Smooth muscle cell (in vitro differentiated cells): ENCODE measurements around the gene ZNF627. TPM values are rescaled to one million over a fixed set of nuclear protein-coding genes. Genes with fewer than 3 reads are reported as not detected.
A peak's percentile ranks its signal among the peaks of the same experiment; 100 is the strongest.

Experiments
- DNase-seq: peaks from one replicate; lab custom pipeline; 2025; ENCODE audit not compliant: unreplicated experiment; lab: John Stamatoyannopoulos, UW
- H2AFZ ChIP-seq: fragments of 200-600 bp; sonication (generic); 2 replicates; pipeline ENCODE4 v1.6.0; 2016; ENCODE audit warnings: antibody characterized with exemption, low read depth, mild to moderate bottlenecking
- H3F3A ChIP-seq: fragments of 200-600 bp; sonication (generic); 2 replicates; pipeline ENCODE4 v1.6.0; 2017; ENCODE audit warnings: antibody characterized with exemption, low read depth
- H3K27ac ChIP-seq: fragments of 200-600 bp; sonication (generic); 2 replicates; pipeline ENCODE4 v1.5.1; 2016; ENCODE audit warnings: low read depth, mild to moderate bottlenecking
- H3K27me3 ChIP-seq: fragments of 200-600 bp; sonication (generic); 2 replicates; pipeline ENCODE4 v1.6.1; 2016; ENCODE audit warnings: low read depth, mild to moderate bottlenecking
- H3K36me3 ChIP-seq: fragments of 200-600 bp; sonication (generic); 2 replicates; pipeline ENCODE4 v1.5.1; 2016; ENCODE audit warnings: low read depth
- H3K4me1 ChIP-seq: fragments of 200-600 bp; sonication (generic); 2 replicates; pipeline ENCODE4 v1.5.1; 2016; ENCODE audit warnings: low read depth
- H3K4me2 ChIP-seq: fragments of 200-600 bp; sonication (generic); 2 replicates; pipeline ENCODE4 v1.6.0; 2016; ENCODE audit warnings: mild to moderate bottlenecking
- H3K4me3 ChIP-seq: fragments of 200-600 bp; sonication (generic); 2 replicates; pipeline ENCODE4 v1.5.1; 2016; ENCODE audit warnings: mild to moderate bottlenecking
- H3K79me2 ChIP-seq: fragments of 200-600 bp; sonication (generic); 2 replicates; pipeline ENCODE4 v1.6.0; 2016; ENCODE audit warnings: low read depth, mild to moderate bottlenecking
- H3K9ac ChIP-seq: fragments of 200-600 bp; sonication (generic); 2 replicates; pipeline ENCODE4 v1.6.0; 2016; ENCODE audit warnings: low read depth
- H3K9me3 ChIP-seq: fragments of 200-600 bp; sonication (generic); replicated peaks from 2 replicates; pipeline ENCODE4 v1.5.1; 2016; ENCODE audit warnings: low read depth
- H4K20me1 ChIP-seq: fragments of 200-600 bp; sonication (generic); 2 replicates; pipeline ENCODE4 v1.6.0; 2016; ENCODE audit warnings: low read depth
- WGBS: methylation state at CpG from one replicate; pipeline ENCODE4 v1.1.7; 2016; ENCODE audit warnings: low lambda C conversion rate; 5-methylcytosine and 5-hydroxymethylcytosine counted together
- polyA plus RNA-seq: library from polyadenylated mRNA; unstranded; fragments of >200 nt; fragmentation: Nextera tagmentation; extraction: Ambion mirVana; gene quantifications from 2 replicates; pipeline ENCODE4 v1.2.1, GENCODE V29; 2016
- total RNA-seq: library from RNA; depleted of rRNA; stranded (reverse); fragments of >200 nt; gene quantifications from 2 replicates; pipeline ENCODE4 v1.2.3, GENCODE V29; 2014
- TF ChIP-seq, protein P1 (sequence below): fragments of 200-600 bp; sonication (generic); IDR thresholded peaks from 2 replicates; pipeline ENCODE4 v1.5.1; 2017; ENCODE audit warnings: borderline replicate concordance, mild to moderate bottlenecking, antibody characterized with exemption; ENCODE audit not compliant: insufficient read depth, poor library complexity, severe bottlenecking

ZNF627 gene
- total and polyA plus RNA-seq, 2 experiments from 2014 or later, result 10.6 to 24.1 TPM

DNA sequence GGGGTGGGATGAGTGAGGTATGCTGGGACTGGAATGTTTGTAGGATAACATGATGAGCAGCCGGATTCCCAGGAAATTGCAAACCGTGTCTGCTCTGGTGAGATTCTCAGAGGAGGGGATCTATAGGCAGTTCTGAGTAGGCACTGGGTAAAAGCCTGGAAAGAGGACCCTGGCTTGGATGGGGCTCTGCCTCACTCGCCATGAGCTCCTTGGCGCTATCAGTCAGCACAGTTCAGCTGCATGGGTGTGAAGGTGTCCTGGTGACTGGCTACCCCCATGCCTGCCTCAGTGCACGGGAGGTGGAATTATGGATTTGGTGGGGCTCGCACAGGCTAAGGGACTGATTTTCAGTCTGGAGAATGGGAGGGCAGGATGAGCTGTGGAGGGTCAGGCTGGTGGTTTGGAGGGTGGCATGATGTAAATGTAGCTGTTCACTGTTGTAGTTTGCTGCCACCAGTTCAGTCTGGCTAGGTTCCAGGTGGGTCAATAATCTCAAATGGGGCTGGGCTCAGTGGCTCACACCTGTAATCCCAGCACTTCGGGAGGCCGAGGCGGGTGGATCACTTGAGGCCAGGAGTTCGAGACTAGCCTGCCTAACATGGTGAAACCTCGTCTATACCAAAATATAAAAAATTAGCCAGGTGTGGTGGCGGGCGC is 9.2 kb upstream of the ZNF627 start:
- H3K4me2 ChIP-seq, result no peak overlapping the region
- H3K9me3 ChIP-seq, result no peaks in the 10 kb centered on the region
- WGBS, result 79% methylated on average over 13 of the region's 13 CpGs
- H4K20me1 ChIP-seq, result no peaks in the 10 kb centered on the region
- H3K27me3 ChIP-seq, result no peaks in the 10 kb centered on the region
- H2AFZ ChIP-seq, result peak overlapping the region; percentile 7
- no peak overlapping the region for H3K27ac ChIP-seq
- TF ChIP-seq, protein P1, sequence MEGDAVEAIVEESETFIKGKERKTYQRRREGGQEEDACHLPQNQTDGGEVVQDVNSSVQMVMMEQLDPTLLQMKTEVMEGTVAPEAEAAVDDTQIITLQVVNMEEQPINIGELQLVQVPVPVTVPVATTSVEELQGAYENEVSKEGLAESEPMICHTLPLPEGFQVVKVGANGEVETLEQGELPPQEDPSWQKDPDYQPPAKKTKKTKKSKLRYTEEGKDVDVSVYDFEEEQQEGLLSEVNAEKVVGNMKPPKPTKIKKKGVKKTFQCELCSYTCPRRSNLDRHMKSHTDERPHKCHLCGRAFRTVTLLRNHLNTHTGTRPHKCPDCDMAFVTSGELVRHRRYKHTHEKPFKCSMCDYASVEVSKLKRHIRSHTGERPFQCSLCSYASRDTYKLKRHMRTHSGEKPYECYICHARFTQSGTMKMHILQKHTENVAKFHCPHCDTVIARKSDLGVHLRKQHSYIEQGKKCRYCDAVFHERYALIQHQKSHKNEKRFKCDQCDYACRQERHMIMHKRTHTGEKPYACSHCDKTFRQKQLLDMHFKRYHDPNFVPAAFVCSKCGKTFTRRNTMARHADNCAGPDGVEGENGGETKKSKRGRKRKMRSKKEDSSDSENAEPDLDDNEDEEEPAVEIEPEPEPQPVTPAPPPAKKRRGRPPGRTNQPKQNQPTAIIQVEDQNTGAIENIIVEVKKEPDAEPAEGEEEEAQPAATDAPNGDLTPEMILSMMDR, result no peak
- H3K9ac ChIP-seq, result no peak overlapping the region
- H3K4me3 ChIP-seq, result no peak overlapping the region
- no peak for DNase-seq
- no peaks in the 10 kb centered on the region for H3F3A ChIP-seq
- no peaks in the 10 kb centered on the region for H3K4me1 ChIP-seq
- no peaks in the 10 kb centered on the region for H3K36me3 ChIP-seq
- no peaks in the 10 kb centered on the region for H3K79me2 ChIP-seq

- Histone ChIP-seq H3F3A (no peaks in the 10 kb centered on the region), H3K79me2 (peaks cover 18% of the 10 kb centered on the region), H3K4me3 (no peak overlapping the region), H3K9me3 (no peaks in the 10 kb centered on the region), H3K4me2 (no peak overlapping the region), H3K27me3 (no peaks in the 10 kb centered on the region), H3K9ac (no peak overlapping the region), H4K20me1 (peaks cover 13% of the 10 kb centered on the region), H3K36me3 (no peaks in the 10 kb centered on the region), H3K4me1 (peaks cover 10% of the 10 kb centered on the region), H3K27ac (no peak overlapping the region), H2AFZ (no peak overlapping the region)
- DNase-seq, result no peak
- 88% methylated on average over 4 of the region's 4 CpGs for WGBS
- TF ChIP-seq, protein P1, result no peak
Observed at GRCh38 chr19:11594084-11594483, 3.2 kb upstream of the ZNF627 start.

DNA sequence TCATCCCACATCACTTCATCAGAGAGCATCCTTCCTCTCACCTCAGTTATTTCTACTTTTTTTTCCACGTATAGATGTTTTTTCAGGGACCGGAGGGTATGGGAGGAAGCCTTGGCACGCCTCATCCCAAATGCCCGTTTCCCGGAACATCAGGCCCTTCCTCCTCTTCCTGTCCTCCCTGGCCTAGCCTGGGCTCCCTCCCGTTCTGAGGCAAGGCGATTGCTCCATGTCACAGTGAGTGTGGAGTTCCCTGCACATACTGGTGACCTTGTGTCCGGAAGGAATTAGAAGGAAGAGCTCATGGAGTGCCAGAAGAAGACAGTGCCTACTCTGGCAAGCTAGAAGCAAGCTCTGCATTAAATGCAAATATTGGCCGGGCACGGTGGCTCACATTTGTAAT is 1.1 kb upstream of the ZNF627 start:
- Histone ChIP-seq H3K27me3 (no peaks in the 10 kb centered on the region), H3K9ac (no peak overlapping the region), H3K4me3 (no peak overlapping the region), H3K9me3 (no peaks in the 10 kb centered on the region), H3K36me3 (no peaks in the 10 kb centered on the region), H3K79me2 (peaks cover 39% of the 10 kb centered on the region), H3F3A (no peaks in the 10 kb centered on the region), H2AFZ (no peak overlapping the region), H3K4me1 (peaks cover 10% of the 10 kb centered on the region), H3K27ac (no peak overlapping the region), H4K20me1 (peaks cover 34% of the 10 kb centered on the region), H3K4me2 (no peak overlapping the region)
- WGBS, result 94% methylated on average over 10 of the region's 10 CpGs
- no peak for DNase-seq
- TF ChIP-seq, protein P1, result no peak

- no peak for DNase-seq
- Histone ChIP-seq H3K27me3 (no peaks in the 10 kb centered on the region), H3K4me1 (peaks cover 10% of the 10 kb centered on the region), H3K36me3 (no peaks in the 10 kb centered on the region), H3K4me3 (peak overlapping the region; percentile 92), H4K20me1 (peaks cover 53% of the 10 kb centered on the region), H3K27ac (peak overlapping the region; percentile 94), H3K79me2 (peaks cover 57% of the 10 kb centered on the region), H3F3A (no peaks in the 10 kb centered on the region), H3K4me2 (peak overlapping the region; percentile 86), H3K9me3 (no peaks in the 10 kb centered on the region), H3K9ac (peak overlapping the region; percentile 99), H2AFZ (no peak overlapping the region)
- 64% methylated on average over 10 of the region's 10 CpGs for WGBS
- TF ChIP-seq, protein P1, result no peak
Observed at GRCh38 chr19:11598103-11598483, 810 bp downstream of the ZNF627 start.
